ENCODE measurements around the gene USP17L30.
A peak's percentile ranks its signal among the peaks of the same experiment; 100 is the strongest.
"Not testable (repeated sequence)": the region's sequence is repeated elsewhere in the genome, so short reads cannot be mapped to it uniquely, and the experiment has no call there.

USP17L30 gene

GRCh38 chr4:9362829-9363228 is at the start of gene USP17L30:
Gene USP17L30, plus strand, starts transcription at chr4:9363129. Its CDS starts 0 bp downstream, at chr4:9363129.
- DNase-seq (ENCODE audit: low read depth in 1 of 2, low spot score in 1 of 2) = not testable (repeated sequence)

GRCh38 chr4:9324191-9324590 is 38.7 kb upstream of the USP17L30 start:
- DNase-seq (ENCODE audit: low read depth in 1 of 2, low spot score in 1 of 2) = not testable (repeated sequence)

- not testable (repeated sequence) for DNase-seq (ENCODE audit: low read depth in 1 of 2, low spot score in 1 of 2)
Observed at GRCh38 chr4:9324865-9325264, 38.1 kb upstream of the USP17L30 start, which contains the start of gene USP17L24. Gene USP17L24, plus strand, starts transcription at chr4:9325165. Its CDS starts 0 bp downstream, at chr4:9325165.

- not testable (repeated sequence) for DNase-seq (ENCODE audit: low read depth in 1 of 2, low spot score in 1 of 2)
Observed at GRCh38 chr4:9329611-9330010, 33.3 kb upstream of the USP17L30 start, which contains the start of gene USP17L25. Gene USP17L25, plus strand, starts transcription at chr4:9329911. Its CDS starts 0 bp downstream, at chr4:9329911.

GRCh38 chr4:9334358-9334757 is 28.6 kb upstream of the USP17L30 start, which contains the start of gene USP17L26:
Gene USP17L26, plus strand, starts transcription at chr4:9334658. Its CDS starts 0 bp downstream, at chr4:9334658.
- not testable (repeated sequence) for DNase-seq (ENCODE audit: low read depth in 1 of 2, low spot score in 1 of 2)

- DNase-seq (ENCODE audit: low read depth in 1 of 2, low spot score in 1 of 2) = not testable (repeated sequence)
Observed at GRCh38 chr4:9339103-9339502, 23.8 kb upstream of the USP17L30 start, which contains the start of gene USP17L5. Gene USP17L5, plus strand, starts transcription at chr4:9339403. Its CDS starts 0 bp downstream, at chr4:9339403.

GRCh38 chr4:9343848-9344247 is 19.1 kb upstream of the USP17L30 start, which contains the start of gene USP17L27:
Gene USP17L27, plus strand, starts transcription at chr4:9344148. Its CDS starts 0 bp downstream, at chr4:9344148.
- DNase-seq (ENCODE audit: low read depth in 1 of 2, low spot score in 1 of 2) = not testable (repeated sequence)

GRCh38 chr4:9348593-9348992 is 14.3 kb upstream of the USP17L30 start, which contains the start of gene USP17L28:
Gene USP17L28, plus strand, starts transcription at chr4:9348893. Its CDS starts 0 bp downstream, at chr4:9348893.
- not testable (repeated sequence) for DNase-seq (ENCODE audit: low read depth in 1 of 2, low spot score in 1 of 2)

- not testable (repeated sequence) for DNase-seq (ENCODE audit: low read depth in 1 of 2, low spot score in 1 of 2)
Observed at GRCh38 chr4:9350866-9351265, 12.1 kb upstream of the USP17L30 start.

- not testable (repeated sequence) for DNase-seq (ENCODE audit: low read depth in 1 of 2, low spot score in 1 of 2)
Observed at GRCh38 chr4:9353338-9353737, 9.6 kb upstream of the USP17L30 start, which contains the start of gene USP17L29. Gene USP17L29, plus strand, starts transcription at chr4:9353638. Its CDS starts 0 bp downstream, at chr4:9353638.

GRCh38 chr4:9379881-9380280 is 17.0 kb downstream of the USP17L30 start:
- not testable (repeated sequence) for DNase-seq (ENCODE audit: low read depth in 1 of 2, low spot score in 1 of 2)

- DNase-seq (ENCODE audit: low read depth in 1 of 2, low spot score in 1 of 2) = peak; percentile 29 to 48
Observed at GRCh38 chr4:9381012-9381534, 18.1 kb downstream of the USP17L30 start.

- DNase-seq (ENCODE audit: low read depth in 1 of 2, low spot score in 1 of 2) = no peak
Observed at GRCh38 chr4:9384126-9384525, 21.2 kb downstream of the USP17L30 start.

GRCh38 chr4:9389001-9389400 is 26.1 kb downstream of the USP17L30 start:
- DNase-seq (ENCODE audit: low read depth in 1 of 2, low spot score in 1 of 2) = not testable (repeated sequence)

GRCh38 chr4:9405774-9406173 is 42.8 kb downstream of the USP17L30 start:
- DNase-seq (ENCODE audit: low read depth in 1 of 2, low spot score in 1 of 2) = not testable (repeated sequence)

GRCh38 chr4:9406491-9406890 is 43.6 kb downstream of the USP17L30 start:
- DNase-seq (ENCODE audit: low read depth in 1 of 2, low spot score in 1 of 2) = not testable (repeated sequence)

GRCh38 chr4:9409793-9410192 is 46.9 kb downstream of the USP17L30 start:
- no peak for DNase-seq (ENCODE audit: low read depth in 1 of 2, low spot score in 1 of 2)

Data from activated CD4-positive, alpha-beta T cell treated with anti-CD3 and anti-CD28 coated beads, Interleukin-2, amount 50 U/mL, for 24 hours (primary cell).